Activated T-cell treated with anti-CD3 and anti-CD28 coated beads, Interleukin-2, amount 50 U/mL, for 24 hours (primary cell): ENCODE results near the gene GJD4.

Source experiments
- DNase-seq: peaks from one replicate; pipeline ENCODE4 v3.0.0-alpha.2; 2020
- H3K27ac Mint-ChIP-seq: 2 replicates; pipeline ENCODE4 v1.8.0; 2020; ENCODE audit warnings: mild to moderate bottlenecking, mixed read lengths
- H3K27me3 Mint-ChIP-seq: 2 replicates; pipeline ENCODE4 v1.8.0; 2020; ENCODE audit warnings: mixed read lengths
- H3K36me3 Mint-ChIP-seq: 2 replicates; pipeline ENCODE4 v1.8.0; 2020; ENCODE audit warnings: low read depth, mixed read lengths
- H3K4me1 Mint-ChIP-seq: 2 replicates; pipeline ENCODE4 v1.8.0; 2020; ENCODE audit warnings: low read depth, mixed read lengths
- H3K4me3 Mint-ChIP-seq: 2 replicates; pipeline ENCODE4 v1.8.0; 2020; ENCODE audit warnings: mild to moderate bottlenecking, moderate library complexity, mixed read lengths
- H3K9me3 Mint-ChIP-seq: 2 replicates; pipeline ENCODE4 v1.8.0; 2020; ENCODE audit warnings: mixed read lengths

Gene GJD4

GRCh38 chr10:35642793-35643114, 37.6 kb downstream of the GJD4 start:
- peaks cover 34% of the 10 kb centered on the region for H3K4me1 Mint-ChIP-seq
- H3K27ac Mint-ChIP-seq = no peak overlapping the region
- H3K9me3 Mint-ChIP-seq = no peaks in the 10 kb centered on the region
- no peaks in the 10 kb centered on the region for H3K36me3 Mint-ChIP-seq
- H3K27me3 Mint-ChIP-seq = peaks cover 66% of the 10 kb centered on the region
- DNase-seq = no peak
- H3K4me3 Mint-ChIP-seq = peak overlapping the region; percentile 77

- Mint-ChIP-seq H3K27me3 (peaks cover 60% of the 10 kb centered on the region), H3K9me3 (no peaks in the 10 kb centered on the region), H3K4me3 (peak overlapping the region; percentile 77), H3K4me1 (peaks cover 34% of the 10 kb centered on the region), H3K27ac (no peak overlapping the region), H3K36me3 (no peaks in the 10 kb centered on the region)
- peak; percentile 44 for DNase-seq
Observed at GRCh38 chr10:35643151-35644049, 38.3 kb downstream of the GJD4 start.

DNA sequence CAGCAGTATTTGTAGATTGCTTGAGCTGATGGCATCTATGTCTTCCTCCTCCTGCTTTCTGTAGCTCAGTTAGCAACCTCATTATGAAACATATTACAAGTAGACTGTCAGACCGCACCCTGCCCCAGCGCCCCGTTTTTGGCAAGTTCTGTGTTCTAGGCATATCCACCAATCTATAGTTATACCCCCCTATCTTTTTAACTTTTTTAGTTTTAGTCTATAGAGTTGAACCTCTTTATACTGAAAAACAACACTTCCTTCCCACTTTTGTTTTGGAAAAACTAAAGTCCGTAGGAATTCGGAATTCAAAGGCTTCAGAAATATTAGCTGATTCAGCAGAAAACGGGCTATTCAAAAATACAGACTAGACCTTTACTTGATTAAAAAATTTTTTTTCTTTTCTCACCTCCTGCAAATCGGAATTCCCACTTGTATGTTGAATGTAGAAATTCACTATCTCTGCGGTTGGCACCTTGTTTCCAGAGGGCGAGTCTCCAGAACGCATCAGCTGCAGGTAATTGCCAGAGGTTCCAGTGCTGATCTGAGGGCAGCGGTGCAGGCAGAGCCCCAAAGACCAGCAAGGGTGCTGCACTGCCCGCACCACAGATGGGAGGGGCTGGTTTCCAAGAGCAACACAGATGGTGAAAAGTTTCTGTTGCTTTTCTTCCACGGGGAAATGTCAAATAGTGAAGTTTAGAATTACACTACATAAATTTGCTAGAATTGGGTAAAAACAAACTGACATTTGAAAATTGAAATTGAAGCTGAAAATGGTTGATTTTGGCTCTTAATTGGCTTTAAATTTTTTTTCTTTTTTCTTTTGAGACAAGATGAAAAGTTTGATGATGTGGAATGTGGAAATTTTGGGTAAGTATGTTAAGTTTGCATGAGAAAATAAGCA, 39.2 kb downstream of the GJD4 start:
- Mint-ChIP-seq H3K4me1 (peaks cover 34% of the 10 kb centered on the region), H3K36me3 (no peaks in the 10 kb centered on the region), H3K9me3 (no peaks in the 10 kb centered on the region), H3K27me3 (peaks cover 53% of the 10 kb centered on the region), H3K27ac (no peak overlapping the region), H3K4me3 (peak overlapping the region; percentile 68)
- DNase-seq = no peak

DNA sequence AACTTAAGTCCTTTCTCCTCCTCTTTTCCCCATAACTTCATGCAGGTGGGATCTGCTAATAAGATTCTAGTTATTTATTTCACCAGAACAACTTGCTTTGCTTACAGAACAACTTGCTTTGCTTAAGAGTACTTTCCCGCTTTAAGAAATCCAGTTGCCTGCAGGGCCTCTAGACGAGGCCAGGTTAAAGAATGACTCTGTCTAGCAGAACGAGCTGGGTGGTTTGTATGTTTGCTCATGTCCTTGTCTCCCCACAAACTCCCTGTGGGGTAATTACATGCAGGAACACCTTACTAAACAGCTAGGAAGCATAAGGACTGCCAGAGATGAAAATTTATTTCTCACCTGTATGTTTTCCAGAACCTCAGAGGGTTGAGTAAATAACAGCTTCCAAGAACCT, 45.8 kb downstream of the GJD4 start:
- no peaks in the 10 kb centered on the region for H3K4me1 Mint-ChIP-seq
- H3K4me3 Mint-ChIP-seq = no peak overlapping the region
- DNase-seq = no peak
- no peak overlapping the region for H3K27ac Mint-ChIP-seq
- no peaks in the 10 kb centered on the region for H3K36me3 Mint-ChIP-seq
- H3K27me3 Mint-ChIP-seq = peaks cover 20% of the 10 kb centered on the region
- no peaks in the 10 kb centered on the region for H3K9me3 Mint-ChIP-seq

GRCh38 chr10:35652824-35653223, 47.7 kb downstream of the GJD4 start:
- Mint-ChIP-seq H3K36me3 (no peaks in the 10 kb centered on the region), H3K27me3 (peaks cover 29% of the 10 kb centered on the region), H3K9me3 (no peaks in the 10 kb centered on the region), H3K4me3 (no peak overlapping the region), H3K27ac (no peak overlapping the region), H3K4me1 (no peaks in the 10 kb centered on the region)
- no peak for DNase-seq

GRCh38 chr10:35657621-35658020, 52.5 kb downstream of the GJD4 start:
- no peaks in the 10 kb centered on the region for H3K36me3 Mint-ChIP-seq
- H3K27ac Mint-ChIP-seq = no peak overlapping the region
- no peak overlapping the region for H3K4me3 Mint-ChIP-seq
- no peaks in the 10 kb centered on the region for H3K4me1 Mint-ChIP-seq
- peaks cover 44% of the 10 kb centered on the region for H3K27me3 Mint-ChIP-seq
- DNase-seq = no peak
- peaks cover 2% of the 10 kb centered on the region for H3K9me3 Mint-ChIP-seq
